Right lung (tissue), 10 donors: Measurements from ENCODE around the gene CHRNB2. TPM values are rescaled to one million over a fixed set of nuclear protein-coding genes. Genes with fewer than 3 reads are reported as not detected.
"Not testable (repeated sequence)": the region's sequence is repeated elsewhere in the genome, so short reads cannot be mapped to it uniquely, and the experiment has no call there.

Experiments
- DNase-seq, 2 donors: peaks; one replicate each; pipeline ENCODE4 v3.0.0-alpha.2; 2013
- long read RNA-seq, 8 donors: transcript quantifications; one replicate each; lab custom pipeline, GENCODE V29; 2026
- polyA plus RNA-seq, 5 donors: library from polyadenylated mRNA; unstranded; fragments of 120-200 nt; gene quantifications; one replicate each; pipeline versions ENCODE4 v1.2.1 to v1.2.3, GENCODE V29; 2013; ENCODE audit warnings: inconsistent platforms in 1 of 5, low replicate concordance in 1 of 5; ENCODE audit not compliant: insufficient read length in 5 of 5, insufficient read depth in 1 of 5

Gene CHRNB2
- polyA plus RNA-seq, result under 1 TPM; 0.41 to 0.68 (median 0.60) TPM
- long read RNA-seq, donor 1, result 0 reads
- long read RNA-seq, donor 2, result 0 reads
- long read RNA-seq, donor 3, result 0 reads
- long read RNA-seq, donor 4, result 0 reads
- long read RNA-seq, donor 5, result 0 reads
- long read RNA-seq, donor 6, result 0 reads
- long read RNA-seq, donor 7, result 0 reads
- long read RNA-seq, donor 8, full-length matches to known transcripts, result 1 of 1 reads
- long read RNA-seq, donor 8, partial matches to known transcripts, result 0 of 1 reads
- long read RNA-seq, donor 8, other reads (novel, unspliced or antisense), result 0 of 1 reads

- peak in 1 of 2 donors; percentile 38 for DNase-seq
These were observed at the start of gene CHRNB2 for GRCh38 chr1:154567386-154568156. Gene CHRNB2, plus strand, starts transcription at chr1:154567778. Its CDS starts 267 bp downstream, at chr1:154568045.

- DNase-seq, result no peak
These were observed 48.0 kb upstream of the CHRNB2 start for GRCh38 chr1:154519591-154519991.

GRCh38 chr1:154520333-154520732 is 47.2 kb upstream of the CHRNB2 start:
- DNase-seq, result no peak

- DNase-seq, result no peak
These were observed 45.9 kb upstream of the CHRNB2 start for GRCh38 chr1:154521695-154522094.

- DNase-seq, result no peak
These were observed 42.7 kb upstream of the CHRNB2 start for GRCh38 chr1:154524881-154525280.

- no peak for DNase-seq
These were observed 40.4 kb upstream of the CHRNB2 start for GRCh38 chr1:154527192-154527591.

- DNase-seq, result no peak
These were observed 38.3 kb upstream of the CHRNB2 start for GRCh38 chr1:154529308-154529707.

- not testable (repeated sequence) for DNase-seq
These were observed 35.6 kb upstream of the CHRNB2 start for GRCh38 chr1:154531950-154532349.

GRCh38 chr1:154533952-154534844 is 33.4 kb upstream of the CHRNB2 start:
- DNase-seq, result no peak

GRCh38 chr1:154536570-154536969 is 31.0 kb upstream of the CHRNB2 start:
- no peak for DNase-seq

- DNase-seq, result no peak
These were observed 27.8 kb upstream of the CHRNB2 start for GRCh38 chr1:154539486-154540483.

- no peak for DNase-seq
These were observed 26.3 kb upstream of the CHRNB2 start for GRCh38 chr1:154541231-154541630.

GRCh38 chr1:154546264-154547063 is 21.1 kb upstream of the CHRNB2 start:
- DNase-seq, result no peak

GRCh38 chr1:154547105-154547732 is 20.4 kb upstream of the CHRNB2 start:
- no peak for DNase-seq

GRCh38 chr1:154548028-154548427 is 19.6 kb upstream of the CHRNB2 start:
- no peak for DNase-seq

GRCh38 chr1:154549202-154549770 is 18.3 kb upstream of the CHRNB2 start:
- DNase-seq, result no peak

- no peak for DNase-seq
These were observed 17.5 kb upstream of the CHRNB2 start for GRCh38 chr1:154550070-154550469.

GRCh38 chr1:154550657-154551056 is 16.9 kb upstream of the CHRNB2 start:
- DNase-seq, result no peak

- DNase-seq, result no peak
These were observed 16.1 kb upstream of the CHRNB2 start for GRCh38 chr1:154551474-154551873.
